NCI-H2029 (cell line): Measurements from ENCODE around the gene HMGB4.
A peak's percentile ranks its signal among the peaks of the same experiment; 100 is the strongest.

Source experiments
- DNase-seq: peaks from one replicate; lab custom pipeline; 2025; lab: John Stamatoyannopoulos, UW

HMGB4 gene, protein sequence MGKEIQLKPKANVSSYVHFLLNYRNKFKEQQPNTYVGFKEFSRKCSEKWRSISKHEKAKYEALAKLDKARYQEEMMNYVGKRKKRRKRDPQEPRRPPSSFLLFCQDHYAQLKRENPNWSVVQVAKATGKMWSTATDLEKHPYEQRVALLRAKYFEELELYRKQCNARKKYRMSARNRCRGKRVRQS

DNA sequence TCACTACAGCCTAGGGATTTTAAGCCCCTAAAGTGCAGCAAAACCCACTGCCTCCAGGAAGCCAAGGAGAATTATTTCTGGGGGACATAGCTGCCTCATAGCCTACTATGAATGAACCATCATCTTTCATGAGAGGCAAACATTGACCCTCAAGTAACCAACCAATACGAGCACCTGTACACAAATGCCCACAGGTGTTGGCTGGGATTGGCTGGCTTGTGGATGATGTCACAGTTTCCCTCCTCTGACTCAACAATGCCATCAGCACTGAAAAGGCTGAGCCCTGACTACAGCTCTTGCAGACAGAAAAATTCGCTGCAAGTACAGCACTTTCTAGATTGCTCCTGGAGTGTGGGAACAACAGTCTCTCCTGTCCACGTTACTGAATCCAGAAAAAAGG is at the start of gene HMGB4:
HMGB4 (plus strand) TSS at position 301 of the 400 bp plus-strand sequence. CDS start 113 bp downstream, outside the sequence.
- no peak for DNase-seq

DNA sequence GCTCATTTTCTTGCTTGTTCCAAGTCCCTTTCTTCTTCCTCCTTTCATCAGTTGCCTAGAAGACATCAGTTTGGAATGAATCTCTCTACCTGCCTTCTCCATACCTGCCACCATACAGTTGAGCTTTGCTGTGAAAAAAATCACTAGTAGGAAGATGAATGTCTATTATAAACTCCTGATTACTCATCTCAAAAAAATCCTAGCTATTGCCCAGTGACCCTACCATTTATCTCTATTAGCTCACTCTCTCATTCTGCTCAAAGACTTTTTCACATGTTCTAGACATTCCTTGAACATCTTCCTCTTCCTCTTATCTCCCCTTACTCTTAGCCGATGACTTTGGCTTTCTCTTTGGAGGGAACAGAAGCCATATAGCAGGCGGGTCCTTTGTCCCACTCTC is 49.7 kb upstream of the HMGB4 start:
- DNase-seq, result no peak

- DNase-seq, result no peak
Measured at GRCh38 chr1:33815061-33815460, 48.8 kb upstream of the HMGB4 start.

GRCh38 chr1:33818071-33818470 is 45.8 kb upstream of the HMGB4 start:
- DNase-seq, result peak; percentile 66

DNA sequence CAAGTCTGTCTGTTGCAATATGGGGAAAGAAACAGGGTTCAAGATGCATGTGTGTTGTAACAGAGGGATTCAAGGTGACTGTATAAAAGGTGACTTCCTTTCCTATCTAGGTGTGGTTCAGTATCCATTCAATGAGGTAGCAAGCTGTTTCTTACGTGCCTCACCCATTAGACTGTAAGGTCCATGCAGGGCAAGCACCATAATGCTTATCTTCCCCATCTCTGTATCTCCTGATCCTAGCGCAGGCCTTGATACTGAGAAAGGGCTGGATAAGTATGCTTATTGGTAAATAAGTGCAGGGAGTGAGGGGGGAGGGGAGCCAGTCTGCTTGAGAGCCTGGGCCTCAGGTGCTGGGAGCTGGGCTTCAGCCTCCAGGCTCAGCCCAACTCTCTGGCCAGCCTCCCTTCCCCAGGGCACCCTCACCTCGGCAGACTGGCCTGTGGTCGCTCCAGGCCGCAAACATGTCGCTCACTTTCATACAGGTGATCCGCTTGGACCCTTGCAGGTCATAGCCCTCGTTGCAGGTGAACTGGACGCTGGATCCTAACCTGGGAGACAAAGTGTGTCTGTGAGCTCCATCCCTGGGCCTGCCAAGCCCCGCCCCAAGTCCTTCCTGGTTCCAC is 44.5 kb upstream of the HMGB4 start:
- DNase-seq, result no peak

DNA sequence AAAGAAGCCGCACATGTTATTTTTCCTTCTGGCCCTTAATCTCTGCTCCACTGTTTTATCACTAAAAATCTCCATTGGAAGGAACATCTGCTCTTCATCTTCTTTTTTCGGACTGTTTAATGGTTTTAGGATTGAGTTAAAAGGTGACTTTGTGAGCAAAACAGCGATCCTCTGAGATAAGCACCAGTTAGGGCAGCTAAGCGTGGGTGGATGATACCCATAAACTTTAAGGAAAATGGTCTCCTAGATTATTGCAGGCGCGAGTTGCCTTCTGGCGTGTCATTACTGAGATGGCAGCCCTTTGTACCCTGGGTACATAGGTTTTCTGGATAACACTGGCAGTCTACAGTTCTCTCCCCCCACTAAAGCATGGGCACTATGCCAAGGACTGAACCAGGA is 44.0 kb upstream of the HMGB4 start:
- no peak for DNase-seq

- no peak for DNase-seq
Measured at GRCh38 chr1:33820804-33821203, 43.1 kb upstream of the HMGB4 start.

- no peak for DNase-seq
Measured at GRCh38 chr1:33821291-33821690, 42.6 kb upstream of the HMGB4 start.

- DNase-seq, result no peak
Measured at GRCh38 chr1:33822396-33822795, 41.5 kb upstream of the HMGB4 start.

- no peak for DNase-seq
Measured at GRCh38 chr1:33823401-33823800, 40.5 kb upstream of the HMGB4 start.

DNA sequence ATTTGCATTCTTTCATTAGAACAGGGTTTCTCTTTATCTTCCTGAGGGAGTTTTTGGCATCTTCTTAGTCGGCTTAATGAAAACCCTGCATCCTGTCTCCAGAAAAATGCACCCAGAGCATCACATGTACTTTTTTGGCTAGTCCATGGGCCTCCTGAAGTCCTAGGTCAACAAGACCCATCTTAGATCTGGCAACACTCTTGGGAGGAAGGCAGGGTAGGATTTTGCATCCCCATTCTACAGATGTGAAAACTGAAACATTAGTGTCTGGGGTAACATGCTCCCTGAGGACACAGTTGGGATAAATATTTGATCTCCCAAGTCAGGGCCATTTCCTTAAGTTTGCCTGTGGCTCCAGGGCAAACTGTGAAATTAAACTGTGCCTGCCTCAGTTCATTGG is 40.0 kb upstream of the HMGB4 start:
- DNase-seq, result no peak

DNA sequence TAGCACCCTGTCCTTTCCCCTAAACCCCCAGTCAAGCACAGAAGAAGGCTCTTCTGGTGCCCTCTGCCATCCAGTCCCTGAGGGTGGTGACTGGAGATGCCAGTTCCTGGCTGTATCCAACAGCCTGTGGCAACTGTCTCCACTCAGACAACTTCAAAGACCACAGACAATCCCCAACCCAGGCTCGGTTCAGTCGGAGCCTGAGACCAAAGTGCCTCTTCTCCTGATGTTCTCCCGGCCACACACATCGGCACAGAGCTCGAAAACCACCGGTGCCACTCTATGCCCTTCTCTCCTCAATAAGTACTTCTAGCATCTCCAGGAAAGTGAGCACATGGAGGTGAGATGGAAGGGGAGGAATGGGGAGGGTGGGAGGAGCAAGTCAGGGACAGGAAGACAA is 39.6 kb upstream of the HMGB4 start:
- DNase-seq, result no peak

GRCh38 chr1:33824971-33825370 is 38.9 kb upstream of the HMGB4 start:
- DNase-seq, result no peak

- DNase-seq, result no peak
Measured at GRCh38 chr1:33825506-33825905, 38.4 kb upstream of the HMGB4 start.

GRCh38 chr1:33826311-33826710 is 37.6 kb upstream of the HMGB4 start:
- no peak for DNase-seq

GRCh38 chr1:33826711-33827110 is 37.2 kb upstream of the HMGB4 start:
- DNase-seq, result no peak

DNA sequence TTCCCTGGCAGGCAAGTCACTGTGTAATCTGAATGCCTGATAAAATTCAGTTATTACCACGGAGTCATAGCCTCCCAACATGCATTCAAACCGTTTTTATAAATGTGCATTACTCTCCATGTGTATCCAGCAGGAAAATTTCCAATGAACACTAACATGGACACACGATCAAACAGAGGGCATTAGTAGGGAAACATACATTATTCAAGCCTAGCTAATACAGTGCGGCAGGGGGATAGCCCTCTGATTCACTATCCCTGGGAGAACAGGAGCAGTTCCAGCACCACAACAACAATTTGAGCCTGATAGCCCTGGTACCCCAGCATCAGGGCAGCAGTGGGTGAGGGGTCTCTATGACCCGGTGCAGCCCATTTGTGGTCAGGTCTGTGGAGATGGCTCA is 35.8 kb upstream of the HMGB4 start:
- DNase-seq, result no peak

DNA sequence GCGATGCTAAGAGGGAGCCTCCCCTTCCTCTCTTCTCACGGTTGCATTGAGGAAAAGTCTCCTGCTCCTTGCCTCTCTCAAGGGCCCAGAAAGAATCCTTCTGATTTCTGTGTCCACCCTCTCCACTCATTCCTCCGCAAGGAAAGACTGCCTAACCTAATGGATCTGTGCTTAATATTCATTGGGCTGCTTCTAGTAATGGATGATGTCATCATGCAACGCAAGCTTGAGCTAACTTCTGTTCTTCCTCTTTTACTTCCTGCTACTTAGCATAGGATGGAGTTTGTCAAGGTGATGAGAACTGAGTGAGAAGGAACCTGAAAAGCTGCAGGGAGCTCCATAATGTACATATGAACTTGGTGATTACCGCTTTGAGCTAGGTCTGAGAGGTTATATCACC is 35.2 kb upstream of the HMGB4 start:
- no peak for DNase-seq

GRCh38 chr1:33836911-33837310 is 27.0 kb upstream of the HMGB4 start:
- no peak for DNase-seq

- DNase-seq, result no peak
Measured at GRCh38 chr1:33837635-33838034, 26.2 kb upstream of the HMGB4 start.

- DNase-seq, result no peak
Measured at GRCh38 chr1:33841494-33841893, 22.4 kb upstream of the HMGB4 start.

- no peak for DNase-seq
Measured at GRCh38 chr1:33842348-33842747, 21.5 kb upstream of the HMGB4 start.

- DNase-seq, result no peak
Measured at GRCh38 chr1:33844166-33844565, 19.7 kb upstream of the HMGB4 start.

- DNase-seq, result no peak
Measured at GRCh38 chr1:33846861-33847260, 17.0 kb upstream of the HMGB4 start.
